Measurements from ENCODE around the gene MTPN.

Gene MTPN

GRCh38 chr7:135932131-135932530 is 45.0 kb downstream of the MTPN start:
- Histone ChIP-seq H3K36me3 (replicated peaks; ENCODE audit: low read depth, low read length) (peaks cover 24% of the 10 kb centered on the region), H3K27me3 (ENCODE audit: low read depth, low read length) (no peaks in the 10 kb centered on the region), H3K4me2 (ENCODE audit: low read length) (no peak overlapping the region), H4K20me1 (ENCODE audit: insufficient read depth, low read length) (peaks cover 94% of the 10 kb centered on the region), H3K4me1 (ENCODE audit: low read length) (no peaks in the 10 kb centered on the region), H3K27ac (ENCODE audit: low read length) (no peak overlapping the region), H3K4me3 (ENCODE audit: low read length) (no peak overlapping the region), H3K79me2 (ENCODE audit: low read length) (peaks cover 66% of the 10 kb centered on the region), H3K9ac (ENCODE audit: low read length) (no peak overlapping the region), H3K9me3 (ENCODE audit: insufficient read depth, low read length) (no peaks in the 10 kb centered on the region), H2AFZ (ENCODE audit: low read depth, low read length) (no peak overlapping the region)
- TF ChIP-seq CTCF (IDR thresholded peaks at IDR 0.05; ENCODE audit: low read depth, low read length) (no peak), EZH2phosphoT487 (IDR thresholded peaks at IDR 0.05; ENCODE audit: low read depth) (no peak)

- Histone ChIP-seq H3K27ac (ENCODE audit: low read length) (no peak overlapping the region), H3K36me3 (replicated peaks; ENCODE audit: low read depth, low read length) (peaks cover 35% of the 10 kb centered on the region), H3K27me3 (ENCODE audit: low read depth, low read length) (no peaks in the 10 kb centered on the region), H2AFZ (ENCODE audit: low read depth, low read length) (no peak overlapping the region), H3K4me3 (ENCODE audit: low read length) (no peak overlapping the region), H3K9me3 (ENCODE audit: insufficient read depth, low read length) (no peaks in the 10 kb centered on the region), H3K79me2 (ENCODE audit: low read length) (peaks cover 53% of the 10 kb centered on the region), H3K4me1 (ENCODE audit: low read length) (no peaks in the 10 kb centered on the region), H4K20me1 (ENCODE audit: insufficient read depth, low read length) (peaks cover 88% of the 10 kb centered on the region), H3K4me2 (ENCODE audit: low read length) (no peak overlapping the region), H3K9ac (ENCODE audit: low read length) (no peak overlapping the region)
- no peak for TF ChIP-seq CTCF (IDR thresholded peaks at IDR 0.05; ENCODE audit: low read depth, low read length)
- TF ChIP-seq EZH2phosphoT487 (IDR thresholded peaks at IDR 0.05; ENCODE audit: low read depth), result no peak
Observed at GRCh38 chr7:135930565-135931461, 46.3 kb downstream of the MTPN start.

- Histone ChIP-seq H3K27ac (ENCODE audit: low read length) (no peak overlapping the region), H3K9me3 (ENCODE audit: insufficient read depth, low read length) (no peaks in the 10 kb centered on the region), H2AFZ (ENCODE audit: low read depth, low read length) (no peak overlapping the region), H3K9ac (ENCODE audit: low read length) (no peak overlapping the region), H3K4me3 (ENCODE audit: low read length) (no peak overlapping the region), H3K4me1 (ENCODE audit: low read length) (no peaks in the 10 kb centered on the region), H4K20me1 (ENCODE audit: insufficient read depth, low read length) (peaks cover 78% of the 10 kb centered on the region), H3K36me3 (replicated peaks; ENCODE audit: low read depth, low read length) (peaks cover 39% of the 10 kb centered on the region), H3K27me3 (ENCODE audit: low read depth, low read length) (no peaks in the 10 kb centered on the region), H3K79me2 (ENCODE audit: low read length) (peaks cover 43% of the 10 kb centered on the region), H3K4me2 (ENCODE audit: low read length) (no peak overlapping the region)
- TF ChIP-seq CTCF (IDR thresholded peaks at IDR 0.05; ENCODE audit: low read depth, low read length) (no peak), EZH2phosphoT487 (IDR thresholded peaks at IDR 0.05; ENCODE audit: low read depth) (no peak)
Observed at GRCh38 chr7:135929722-135930141, 47.4 kb downstream of the MTPN start.

GRCh38 chr7:135929249-135929648 is 47.9 kb downstream of the MTPN start:
- H4K20me1 ChIP-seq (ENCODE audit: insufficient read depth, low read length), result peaks cover 73% of the 10 kb centered on the region

More at GRCh38 chr7:135929249-135929648, 47.9 kb downstream of the MTPN start:
- Histone ChIP-seq H3K4me1 (ENCODE audit: low read length) (no peaks in the 10 kb centered on the region), H3K27ac (ENCODE audit: low read length) (no peak overlapping the region), H3K4me2 (ENCODE audit: low read length) (no peak overlapping the region), H3K4me3 (ENCODE audit: low read length) (no peak overlapping the region), H3K9me3 (ENCODE audit: insufficient read depth, low read length) (no peaks in the 10 kb centered on the region), H3K9ac (ENCODE audit: low read length) (no peak overlapping the region), H3K36me3 (replicated peaks; ENCODE audit: low read depth, low read length) (peaks cover 39% of the 10 kb centered on the region), H2AFZ (ENCODE audit: low read depth, low read length) (no peak overlapping the region), H3K79me2 (ENCODE audit: low read length) (peaks cover 38% of the 10 kb centered on the region), H3K27me3 (ENCODE audit: low read depth, low read length) (no peaks in the 10 kb centered on the region)
- TF ChIP-seq CTCF (IDR thresholded peaks at IDR 0.05; ENCODE audit: low read depth, low read length) (no peak), EZH2phosphoT487 (IDR thresholded peaks at IDR 0.05; ENCODE audit: low read depth) (no peak)

All from OCI-LY3 (cell line).